ENCODE measurements around the gene CREBBP.
A peak's percentile ranks its signal among the peaks of the same experiment; 100 is the strongest.

Gene CREBBP

GRCh38 chr16:3824121-3824795 lies 56.3 kb downstream of the CREBBP start:
- no peak for DNase-seq (ENCODE audit: low read depth)

DNA sequence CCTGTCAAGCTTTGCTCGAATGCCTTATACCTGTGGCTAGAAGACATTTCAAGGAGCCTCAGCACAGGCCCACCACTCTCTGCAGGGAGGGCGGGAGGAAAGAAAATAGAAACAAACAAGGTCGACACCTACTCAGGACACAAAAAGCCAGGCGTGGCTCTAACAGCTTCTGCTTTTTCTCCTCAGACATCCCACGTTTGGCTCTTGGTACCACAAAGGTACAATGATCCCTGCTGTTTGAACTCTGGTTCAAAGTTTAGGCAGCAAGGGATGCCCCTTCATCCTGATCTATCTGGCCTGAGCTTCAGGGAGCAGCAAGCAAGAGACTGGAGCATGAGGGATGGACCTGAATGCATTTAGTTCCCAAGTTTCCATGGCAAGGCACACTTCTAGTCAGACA lies 57.1 kb downstream of the CREBBP start:
- no peak for DNase-seq (ENCODE audit: low read depth)

DNA sequence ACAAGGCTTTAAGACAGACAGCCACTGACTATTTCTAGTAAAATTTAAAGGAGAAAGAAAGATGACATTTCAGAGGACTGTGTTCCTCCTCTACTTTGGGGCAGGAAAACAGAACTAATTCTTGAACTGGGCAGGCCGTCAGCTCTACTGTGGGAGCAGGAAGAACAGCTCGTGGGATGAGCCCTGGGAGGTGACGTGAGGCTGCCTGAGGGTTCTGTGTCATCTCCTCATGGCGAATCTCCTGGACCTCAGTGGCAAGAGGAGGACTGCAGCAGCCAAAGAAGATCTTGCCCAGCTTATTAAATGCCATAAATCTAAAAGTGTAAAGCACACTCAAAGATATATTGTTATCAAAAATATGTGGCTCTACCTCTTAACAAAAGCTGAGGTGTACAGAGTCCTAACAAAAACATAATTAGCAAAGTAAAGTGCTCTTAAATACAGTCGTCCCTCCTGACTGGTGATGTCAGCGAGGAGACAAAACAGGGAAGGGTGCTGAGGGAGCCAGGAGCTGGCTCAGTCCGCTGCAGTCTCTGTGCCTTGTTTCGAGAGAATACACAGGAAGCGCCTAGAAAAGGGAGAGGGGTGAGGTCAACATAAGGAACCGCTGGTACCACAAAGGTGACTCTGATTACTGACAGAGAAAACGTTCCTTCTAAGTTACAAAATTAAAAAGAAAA lies 58.0 kb downstream of the CREBBP start:
- peak; percentile 18 for DNase-seq (ENCODE audit: low read depth)

DNA sequence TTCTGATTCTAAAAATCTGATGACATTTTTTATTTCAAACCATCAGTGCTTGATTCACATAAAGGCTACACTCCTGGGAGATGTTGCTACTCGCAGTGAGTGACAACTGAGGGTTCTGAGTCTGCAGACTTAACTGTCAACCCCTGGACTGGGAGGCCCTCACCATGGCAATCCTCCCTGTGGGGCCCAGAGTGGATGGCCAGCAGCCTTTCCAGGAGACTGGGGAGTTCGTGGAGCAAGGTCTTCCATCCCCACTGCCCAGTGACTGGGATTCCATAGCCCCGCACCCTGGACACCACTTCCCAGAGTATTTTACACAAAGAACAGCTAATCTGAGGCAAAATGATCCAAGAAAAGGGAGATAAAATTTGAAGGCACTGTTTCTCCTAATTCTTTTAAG lies 59.3 kb downstream of the CREBBP start:
- no peak for DNase-seq (ENCODE audit: low read depth)

- DNase-seq (ENCODE audit: low read depth), result peak; percentile 83
These were observed 60.5 kb downstream of the CREBBP start for GRCh38 chr16:3819746-3820724.

DNA sequence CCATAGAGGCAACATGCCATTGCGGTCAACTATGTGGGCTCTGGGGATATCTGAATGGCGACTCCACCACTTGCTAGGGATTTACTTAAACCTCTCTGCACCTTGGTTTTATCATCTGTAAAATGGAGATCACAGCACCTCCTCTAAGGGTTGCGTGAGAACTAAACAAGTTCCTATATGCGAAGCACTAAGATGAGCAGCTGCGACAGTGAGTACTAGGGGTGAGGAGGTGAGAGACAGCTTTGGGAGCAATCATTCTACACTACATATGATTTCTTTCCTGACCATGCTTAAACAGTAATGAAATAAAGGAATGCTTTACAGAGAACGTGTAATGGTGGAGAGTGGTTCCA lies 61.4 kb downstream of the CREBBP start:
- no peak for DNase-seq (ENCODE audit: low read depth)

DNA sequence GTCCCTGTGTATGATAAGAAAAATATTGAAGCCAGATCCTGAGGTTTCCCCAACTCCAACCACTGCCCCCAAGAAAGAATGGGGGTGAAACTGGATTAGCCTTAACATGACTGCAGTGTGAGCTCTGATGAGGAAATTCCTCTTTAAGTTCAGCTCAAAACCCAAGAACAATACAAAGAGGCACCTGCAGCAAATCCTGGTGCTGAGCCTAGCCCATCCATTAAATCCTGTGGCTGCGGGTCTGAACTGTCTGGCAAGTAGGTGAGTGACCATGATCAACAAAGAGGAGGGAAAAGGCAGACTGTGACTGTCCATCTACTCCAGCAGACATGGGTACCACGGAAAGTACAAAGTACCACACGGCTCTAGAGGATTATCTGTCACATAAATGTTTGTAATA lies 64.2 kb downstream of the CREBBP start:
- DNase-seq (ENCODE audit: low read depth), result no peak

DNA sequence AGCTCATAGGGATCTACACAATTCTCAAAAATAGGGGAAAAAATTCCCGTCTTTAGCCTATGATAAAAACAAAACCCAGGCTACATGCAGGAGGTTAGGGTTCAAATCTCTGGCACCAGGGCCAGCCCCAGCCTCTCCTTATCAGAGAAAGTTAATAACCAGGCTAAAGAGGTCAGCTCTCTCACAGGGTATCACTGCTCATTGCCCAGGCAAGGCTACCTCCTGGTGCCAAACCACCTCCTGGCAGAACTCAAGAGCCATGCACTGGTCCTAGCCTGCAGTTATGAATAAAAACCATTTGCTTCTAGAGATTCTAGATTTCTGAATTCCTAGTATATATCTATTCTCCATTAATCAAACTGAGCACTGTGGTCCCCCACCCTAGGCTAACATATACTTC lies 65.8 kb downstream of the CREBBP start:
- no peak for DNase-seq (ENCODE audit: low read depth)

DNA sequence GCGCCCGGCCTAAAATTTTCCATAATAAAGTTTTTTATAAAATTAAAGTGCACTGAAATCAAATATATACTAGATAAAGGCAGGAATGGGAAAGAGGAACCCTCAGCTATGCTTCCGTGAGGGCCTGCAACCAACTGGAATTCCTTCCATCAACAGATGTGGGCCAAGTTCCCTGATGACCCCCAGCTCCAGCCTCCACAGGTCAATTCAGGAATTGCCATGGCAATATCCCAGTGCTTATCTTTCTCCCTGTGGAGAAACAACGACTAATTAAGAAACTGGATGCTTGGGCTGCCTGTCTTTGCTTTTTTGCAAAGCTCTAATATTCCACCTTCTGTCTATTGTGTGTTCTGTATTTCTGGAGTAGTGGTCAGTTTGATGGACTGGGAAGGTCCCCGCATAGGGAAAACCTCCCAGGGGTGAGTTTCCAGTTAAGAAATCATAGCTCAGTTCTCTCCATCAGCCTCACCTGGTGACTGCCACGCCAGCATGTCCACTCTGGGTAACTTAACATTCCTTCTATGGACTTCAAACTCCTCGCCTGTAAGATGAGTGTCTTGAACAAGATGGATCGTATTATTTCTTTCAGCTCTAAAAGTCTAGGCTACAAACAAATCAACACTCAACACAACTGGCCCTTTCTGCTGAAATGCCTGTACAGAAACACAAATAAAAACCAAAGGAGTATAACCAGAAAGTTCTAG lies 67.9 kb downstream of the CREBBP start:
- DNase-seq (ENCODE audit: low read depth), result no peak

DNA sequence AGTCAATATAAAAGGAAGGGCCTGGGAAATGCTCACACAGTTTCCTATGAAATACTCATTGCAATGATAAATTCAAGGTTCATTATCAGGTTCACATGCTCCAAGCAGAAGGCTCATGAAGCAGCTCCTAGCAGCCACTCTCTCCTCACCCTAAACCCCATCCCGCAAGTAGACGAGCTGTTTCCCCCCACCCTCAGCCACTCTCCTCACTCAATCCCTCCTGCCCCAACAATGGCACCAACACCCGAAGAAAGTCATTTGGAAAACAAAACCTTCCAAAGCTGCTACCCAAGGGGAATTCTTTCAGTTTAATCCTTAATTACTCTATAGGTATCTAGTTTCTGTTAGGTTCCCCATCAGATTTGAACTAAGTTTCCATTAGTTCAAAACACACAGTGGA lies 69.7 kb downstream of the CREBBP start:
- DNase-seq (ENCODE audit: low read depth), result no peak

GRCh38 chr16:3810198-3810664 lies 70.3 kb downstream of the CREBBP start:
- DNase-seq (ENCODE audit: low read depth), result no peak

- DNase-seq (ENCODE audit: low read depth), result no peak
These were observed 72.0 kb downstream of the CREBBP start for GRCh38 chr16:3808308-3809063.

DNA sequence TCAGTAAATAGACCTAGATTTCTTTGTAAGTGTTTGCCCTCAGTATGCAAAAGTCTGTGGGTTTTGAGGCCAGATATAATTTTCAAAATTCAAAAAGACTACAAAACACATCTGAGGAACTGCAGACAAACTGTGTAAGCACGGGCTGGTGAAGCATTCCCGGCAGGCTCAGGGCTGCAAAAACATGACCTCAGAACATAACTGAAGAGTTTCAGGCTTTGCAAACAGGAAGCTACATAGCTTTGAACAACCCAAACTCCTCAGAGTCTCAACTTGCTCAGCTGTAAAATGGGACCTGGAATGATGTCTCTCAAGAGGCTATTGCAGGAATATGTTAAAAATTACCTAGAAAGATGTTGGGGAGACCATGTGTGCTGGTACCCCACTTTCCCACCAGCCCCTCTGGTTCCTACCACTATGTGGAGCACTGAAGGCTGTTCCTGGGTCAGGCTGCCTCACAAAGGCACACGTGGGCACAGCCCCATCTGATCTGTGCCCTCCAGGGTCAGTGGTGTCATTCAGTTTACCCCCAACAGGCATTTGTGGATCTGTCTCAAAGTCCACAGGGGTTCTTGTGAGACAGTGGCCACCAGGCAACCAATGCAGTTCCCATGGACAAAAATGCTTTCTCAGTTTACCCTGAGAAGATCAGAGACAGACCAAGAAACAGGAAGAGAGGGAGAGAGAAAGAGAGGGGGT lies 72.9 kb downstream of the CREBBP start:
- no peak for DNase-seq (ENCODE audit: low read depth)

DNA sequence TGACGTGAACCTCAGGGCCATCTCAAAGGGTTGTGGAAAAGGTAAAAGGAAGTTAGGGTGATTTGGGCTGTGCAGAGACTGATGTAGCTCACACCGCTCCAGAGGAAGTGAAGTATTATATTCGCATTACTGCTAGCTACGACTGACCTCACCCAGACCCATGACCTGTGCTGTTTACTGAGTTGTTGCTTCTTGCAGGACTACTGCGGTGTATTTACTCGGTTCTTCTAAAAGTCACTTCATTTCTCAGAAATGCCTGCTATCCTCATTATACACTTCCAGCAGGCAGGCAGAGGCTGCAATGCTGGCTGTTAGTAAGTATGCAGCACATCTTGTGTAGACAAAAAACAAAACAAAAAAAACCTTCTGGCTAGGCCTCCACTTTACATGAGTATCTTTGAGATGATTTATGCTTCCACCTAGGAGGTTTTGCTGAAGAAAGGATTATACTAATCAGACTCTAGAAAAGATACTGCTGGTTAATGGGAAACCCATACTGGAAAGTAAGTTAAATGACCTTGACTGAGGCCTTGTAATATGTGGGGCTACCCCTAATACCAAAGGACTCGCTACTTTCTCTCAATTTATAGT lies 76.0 kb downstream of the CREBBP start:
- DNase-seq (ENCODE audit: low read depth), result no peak

DNA sequence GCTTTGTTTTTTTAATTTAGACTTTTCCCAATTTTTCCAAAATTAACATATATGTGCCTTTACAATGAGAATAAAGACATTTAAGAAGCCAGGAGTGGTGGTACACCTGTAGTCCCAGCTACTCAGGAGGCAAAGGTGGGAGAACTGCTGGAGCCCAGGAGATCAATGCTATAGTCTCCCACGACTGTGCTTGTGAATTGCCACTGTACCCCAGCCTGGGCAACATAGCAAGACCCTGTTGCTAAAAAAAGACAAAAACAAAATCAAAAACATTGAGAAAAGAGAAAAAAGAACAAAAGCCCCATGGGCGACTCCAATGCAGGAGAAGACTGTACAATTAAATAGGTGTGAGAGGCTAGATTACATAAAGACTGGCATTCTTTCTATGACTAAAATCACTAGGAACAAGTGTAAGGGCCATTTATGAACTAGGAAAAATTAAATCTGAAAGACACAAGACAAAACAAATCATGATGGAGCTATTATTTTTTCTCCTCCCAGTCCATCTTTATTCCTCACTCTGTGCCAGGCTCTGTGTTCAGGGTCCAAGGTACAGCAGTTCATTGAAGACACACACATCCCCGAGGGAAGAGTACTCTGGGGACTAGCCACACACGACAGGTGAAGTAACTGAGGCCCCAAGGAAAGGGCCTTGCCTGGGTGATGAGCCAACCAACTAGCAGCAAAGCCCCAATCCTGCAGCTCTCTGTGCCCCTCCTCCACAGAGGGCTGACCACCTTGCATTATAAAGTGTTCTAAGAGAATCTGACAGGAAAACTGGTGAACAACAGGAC lies 79.8 kb downstream of the CREBBP start:
- no peak for DNase-seq (ENCODE audit: low read depth)

- DNase-seq (ENCODE audit: low read depth), result no peak
These were observed 80.5 kb downstream of the CREBBP start for GRCh38 chr16:3800019-3800418.

- no peak for DNase-seq (ENCODE audit: low read depth)
These were observed 81.2 kb downstream of the CREBBP start for GRCh38 chr16:3799354-3799753.

DNA sequence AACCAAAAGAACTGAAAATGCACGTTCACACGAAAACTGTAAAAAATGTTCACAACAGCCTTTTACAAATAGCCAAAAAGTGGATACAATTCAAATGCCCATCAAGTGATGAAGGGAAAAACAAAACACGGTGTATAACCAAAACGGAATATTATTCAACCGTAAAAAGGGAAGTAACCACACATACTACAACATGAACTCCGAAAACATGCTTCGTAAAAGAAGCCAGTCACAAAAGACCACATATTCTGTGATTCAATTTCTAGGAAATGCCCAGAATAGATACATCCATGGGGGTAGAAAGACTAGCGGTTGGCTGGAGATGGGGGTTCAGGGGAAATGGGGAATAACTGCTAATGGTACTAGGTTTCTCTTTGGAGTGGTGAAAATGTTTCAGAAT lies 81.7 kb downstream of the CREBBP start:
- DNase-seq (ENCODE audit: low read depth), result no peak

Data from fibroblast of gingiva (primary cell).